HG02852 (cell line): ENCODE results near the gene AIMP1.

Experiments used
- ATAC-seq: cut with Tn5 transposase; IDR thresholded peaks from one replicate; pipeline ENCODE4 v1.9.1; 2021; ENCODE audit warnings: mild to moderate bottlenecking, moderate library complexity; ENCODE audit not compliant: unreplicated experiment

Gene AIMP1

GRCh38 chr4:106315968-106316772 lies at the start of gene AIMP1, which contains the start of gene TBCK:
TSS of gene AIMP1 (plus strand) at chr4:106316550. CDS start at chr4:106325010, 8,460 bp downstream.
TSS of gene TBCK (minus strand) at chr4:106316209. CDS start at chr4:106308960, 7,249 bp downstream.
- peak; percentile 84 for ATAC-seq

GRCh38 chr4:106268786-106269185 lies 47.6 kb upstream of the AIMP1 start:
- no peak for ATAC-seq

- no peak for ATAC-seq
These were observed 46.6 kb upstream of the AIMP1 start for GRCh38 chr4:106269711-106270110.

- no peak for ATAC-seq
These were observed 45.6 kb upstream of the AIMP1 start for GRCh38 chr4:106270736-106271135.

GRCh38 chr4:106273831-106274230 lies 42.5 kb upstream of the AIMP1 start:
- ATAC-seq: no peak

GRCh38 chr4:106277140-106277675 lies 39.1 kb upstream of the AIMP1 start:
- no peak for ATAC-seq

- ATAC-seq: no peak
These were observed 32.1 kb upstream of the AIMP1 start for GRCh38 chr4:106284227-106284626.

- ATAC-seq: no peak
These were observed 29.7 kb upstream of the AIMP1 start for GRCh38 chr4:106286611-106287010.

GRCh38 chr4:106287353-106287969 lies 28.9 kb upstream of the AIMP1 start:
- no peak for ATAC-seq

- no peak for ATAC-seq
These were observed 26.6 kb upstream of the AIMP1 start for GRCh38 chr4:106289737-106290136.

- no peak for ATAC-seq
These were observed 24.7 kb upstream of the AIMP1 start for GRCh38 chr4:106291678-106292077.

- no peak for ATAC-seq
These were observed 22.3 kb upstream of the AIMP1 start for GRCh38 chr4:106294062-106294461.

- ATAC-seq: no peak
These were observed 18.9 kb upstream of the AIMP1 start for GRCh38 chr4:106297245-106298035.

- no peak for ATAC-seq
These were observed 16.4 kb upstream of the AIMP1 start for GRCh38 chr4:106299977-106300376.

- no peak for ATAC-seq
These were observed 14.8 kb upstream of the AIMP1 start for GRCh38 chr4:106301393-106302061.

GRCh38 chr4:106302062-106302438 lies 14.3 kb upstream of the AIMP1 start:
- no peak for ATAC-seq

- ATAC-seq: no peak
These were observed 12.6 kb upstream of the AIMP1 start for GRCh38 chr4:106303548-106304281.

- ATAC-seq: no peak
These were observed 11.7 kb upstream of the AIMP1 start for GRCh38 chr4:106304632-106305031.

- ATAC-seq: no peak
These were observed 10.8 kb upstream of the AIMP1 start for GRCh38 chr4:106305435-106306055.

- ATAC-seq: no peak
These were observed 9.8 kb upstream of the AIMP1 start for GRCh38 chr4:106306561-106306960.
